K562 (cell line): ENCODE data around the gene SYMPK. TPM values are rescaled to one million over a fixed set of nuclear protein-coding genes. Genes with fewer than 3 reads are reported as not detected.

ENCODE experiments used
- ATAC-seq: fragments of 200-7000 bp; cut with Tn5 transposase; 3 replicates; pipeline ENCODE4 v1.9.1; 2020; ENCODE audit warnings: moderate library complexity
- BruUV-seq: library from RNA; stranded (reverse); fragments of 400-500 nt; replicated peaks from 2 replicates; lab custom pipeline; 2021; lab: Mats Ljungman, UMichigan
- CTCF ChIA-PET: fragments of 300-600 bp; formaldehyde crosslinking; extraction: SDS; loops from one replicate; lab custom pipeline; 2021; ENCODE audit warnings: low intra/inter-chr PET ratio; lab: Yijun Ruan, JAX
- POLR2A ChIA-PET: fragments of 300-600, 350-650 bp; sonication (Branson Sonifier 250); formaldehyde crosslinking; extraction: SDS; loops from one replicate; lab custom pipeline; 2021; ENCODE audit warnings: antibody characterized with exemption, inconsistent platforms; lab: Yijun Ruan, JAX
- DNase-seq, 4 experiments: peaks; one replicate each; pipeline versions ENCODE4 v3.0.0 to v3.0.0-alpha.2; 2011 to 2018; ENCODE audit warnings: low spot score in 3 of 4, mixed read lengths in 3 of 4; ENCODE audit errors: extremely low read depth in 1 of 4
- FAIRE-seq: peaks from 2 replicates; lab custom pipeline; 2011; peaks lifted over from hg19 to GRCh38; lab: Jason Lieb, UNC
- H2AFZ ChIP-seq: 2 replicates; pipeline ENCODE4 v1.6.0; 2011; ENCODE audit warnings: low read depth, low read length, control low read depth, inconsistent platforms
- H3K27ac ChIP-seq: fragments of 200-600 bp; 3 replicates; pipeline ENCODE4 v1.8.0; 2011; ENCODE audit warnings: low read depth, mild to moderate bottlenecking, control low read depth, inconsistent platforms, low read length, moderate library complexity, mixed read lengths; ENCODE audit errors: extremely low read depth
- H3K27me3 ChIP-seq, 2 experiments: fragments of 300-600 bp in 1 of 2; 2 replicates in 1 of 2; 3 replicates in 1 of 2; pipeline versions ENCODE4 v1.6.0 to v1.8.0; 2011; ENCODE audit warnings: inconsistent platforms in 2 of 2, low read length in 2 of 2, mild to moderate bottlenecking in 1 of 2, mixed read lengths in 1 of 2, moderate library complexity in 1 of 2; ENCODE audit not compliant: control insufficient read depth in 2 of 2, insufficient read depth in 2 of 2
- H3K36me3 ChIP-seq: fragments of 300-600 bp; 3 replicates; pipeline ENCODE4 v1.8.0; 2011; ENCODE audit warnings: mild to moderate bottlenecking, low read length, inconsistent platforms; ENCODE audit not compliant: control insufficient read depth, insufficient read depth
- H3K4me1 ChIP-seq, 2 experiments: fragments of 200-600 bp in 1 of 2; replicated peaks in 1 of 2; 2 replicates in 1 of 2; 3 replicates in 1 of 2; pipeline versions ENCODE4 v1.5.1 to v1.8.0; 2011; ENCODE audit warnings: inconsistent platforms in 2 of 2, low read length in 2 of 2, mild to moderate bottlenecking in 1 of 2, mixed read lengths in 1 of 2, moderate library complexity in 1 of 2; ENCODE audit not compliant: control insufficient read depth in 2 of 2, insufficient read depth in 2 of 2
- H3K4me2 ChIP-seq: 2 replicates; pipeline ENCODE4 v1.6.1; 2011; ENCODE audit warnings: low read length, control low read depth, inconsistent platforms, mixed read lengths; ENCODE audit not compliant: insufficient read depth
- H3K4me3 ChIP-seq: fragments of 200-600 bp; sonication (generic), shearing (Covaris generic); 2 replicates; pipeline ENCODE4 v1.5.1; 2016; ENCODE audit warnings: control low read depth, inconsistent platforms
- H3K79me2 ChIP-seq: fragments of 200-600 bp; 3 replicates; pipeline ENCODE4 v1.8.0; 2011; ENCODE audit warnings: low read length, inconsistent platforms; ENCODE audit not compliant: control insufficient read depth, insufficient read depth
- H3K9ac ChIP-seq, 2 experiments: 2 replicates each; pipeline versions ENCODE4 v1.6.0 to v1.6.1; 2011; ENCODE audit warnings: low read depth in 2 of 2, low read length in 2 of 2, control low read depth in 1 of 2, inconsistent platforms in 1 of 2, mild to moderate bottlenecking in 1 of 2, mixed read lengths in 1 of 2; ENCODE audit not compliant: insufficient read depth in 1 of 2
- H3K9me1 ChIP-seq: one replicate; pipeline ENCODE4 v1.6.0; 2011; ENCODE audit warnings: inconsistent platforms, mild to moderate bottlenecking, low read length, moderate library complexity; ENCODE audit not compliant: control insufficient read depth, insufficient read depth
- H3K9me3 ChIP-seq: replicated peaks from 2 replicates; pipeline ENCODE4 v1.5.1; 2011; ENCODE audit warnings: low read depth, low read length, inconsistent platforms; ENCODE audit not compliant: control insufficient read depth, insufficient read depth
- H4K20me1 ChIP-seq: replicated peaks from 2 replicates; pipeline ENCODE4 v1.6.1; 2011; ENCODE audit warnings: low read length, inconsistent platforms, mixed read lengths; ENCODE audit not compliant: control insufficient read depth, insufficient read depth
- EWSR1 ChIP-seq: fragments of 450-650 bp; IDR thresholded peaks from 2 replicates; pipeline ENCODE4 v1.6.1; 2018; ENCODE audit warnings: borderline replicate concordance, mild to moderate bottlenecking, low read depth, moderate library complexity; ENCODE audit not compliant: partially characterized antibody
- FIP1L1 ChIP-seq: fragments of 200-400 bp; formaldehyde crosslinking; IDR thresholded peaks from 2 replicates; pipeline ENCODE4 v1.6.1; 2018; ENCODE audit warnings: mild to moderate bottlenecking, low read depth, low read length; ENCODE audit not compliant: poor library complexity, severe bottlenecking
- NFIC ChIP-seq: fragments of 450-650 bp; IDR thresholded peaks from 2 replicates; pipeline ENCODE4 v1.6.1; 2017; ENCODE audit warnings: mild to moderate bottlenecking, inconsistent platforms
- POLR2G ChIP-seq: fragments of 200-400 bp; formaldehyde crosslinking; IDR thresholded peaks from 2 replicates; pipeline ENCODE4 v1.6.1; 2017; ENCODE audit warnings: low read depth, mild to moderate bottlenecking, antibody characterized with exemption, low read length, moderate library complexity
- RBM22 ChIP-seq: fragments of 200-400 bp; formaldehyde crosslinking; IDR thresholded peaks from 2 replicates; pipeline ENCODE4 v1.6.1; 2018; ENCODE audit warnings: low read length, low read depth; ENCODE audit not compliant: poor library complexity, severe bottlenecking
- SUPT5H ChIP-seq: fragments of 450-650 bp; IDR thresholded peaks from 2 replicates; pipeline ENCODE4 v1.6.1; 2016
- WGBS: fragments of 100-300 bp; shearing (Covaris generic); methylation state at CpG from one replicate; pipeline ENCODE4 v1.1.6; 2016; ENCODE audit warnings: low coverage, mixed read lengths; ENCODE audit not compliant: insufficient coverage; ENCODE audit errors: missing lambda C conversion rate; 5-methylcytosine and 5-hydroxymethylcytosine counted together
- in situ Hi-C: fragments of 300-500 bp; cut with MboI; formaldehyde crosslinking; loops from 4 replicates; pipeline ENCODE4 v1.15.0; 2018; ENCODE audit warnings: inconsistent platforms, mixed read lengths
- intact Hi-C: fragments of 100-400 bp; cut with micrococcal nuclease; formaldehyde crosslinking; loops from 2 replicates; pipeline ENCODE4 v1.14.2; 2022
- polyA plus RNA-seq, 8 experiments: library from polyadenylated mRNA; depleted of rRNA in 4 of 8; stranded (reverse) in 5 of 8; unstranded in 3 of 8; fragments of >200 nt; fragmentation: Nextera tagmentation in 2 of 8; fragmentation: Illumina TruSeq in 1 of 8; extraction: Ambion mirVana in 2 of 8; extraction: Trizol in 1 of 8; gene quantifications; 2 replicates each; pipeline versions ENCODE4 v1.2.1 to v1.2.3, GENCODE V29; 2011 to 2014; ENCODE audit warnings: inconsistent platforms in 1 of 8, missing spikeins in 1 of 8
- total RNA-seq, 7 experiments: library from RNA; depleted of rRNA in 6 of 7; stranded (reverse); fragments of >200 nt in 6 of 7; fragmentation: Illumina TruSeq in 2 of 7; extraction: Trizol in 2 of 7; gene quantifications; 2 replicates each; pipeline versions ENCODE4 v1.2.1 to v1.2.3, GENCODE V29; 2011 to 2021; ENCODE audit warnings: low replicate concordance in 1 of 7
- TF ChIP-seq, protein P1 (sequence below): sonication (generic); formaldehyde crosslinking; IDR thresholded peaks from 2 replicates; pipeline ENCODE4 v1.8.1; 2023; ENCODE audit warnings: mild to moderate bottlenecking, missing genetic modification reagents

The SYMPK gene
- total and polyA plus RNA-seq, 9 of the 15 experiments (the other 6 are each of a cell fraction or from before 2014, with no cell fraction given): 0.73 to 95.5 (median 58.4) TPM

DNA sequence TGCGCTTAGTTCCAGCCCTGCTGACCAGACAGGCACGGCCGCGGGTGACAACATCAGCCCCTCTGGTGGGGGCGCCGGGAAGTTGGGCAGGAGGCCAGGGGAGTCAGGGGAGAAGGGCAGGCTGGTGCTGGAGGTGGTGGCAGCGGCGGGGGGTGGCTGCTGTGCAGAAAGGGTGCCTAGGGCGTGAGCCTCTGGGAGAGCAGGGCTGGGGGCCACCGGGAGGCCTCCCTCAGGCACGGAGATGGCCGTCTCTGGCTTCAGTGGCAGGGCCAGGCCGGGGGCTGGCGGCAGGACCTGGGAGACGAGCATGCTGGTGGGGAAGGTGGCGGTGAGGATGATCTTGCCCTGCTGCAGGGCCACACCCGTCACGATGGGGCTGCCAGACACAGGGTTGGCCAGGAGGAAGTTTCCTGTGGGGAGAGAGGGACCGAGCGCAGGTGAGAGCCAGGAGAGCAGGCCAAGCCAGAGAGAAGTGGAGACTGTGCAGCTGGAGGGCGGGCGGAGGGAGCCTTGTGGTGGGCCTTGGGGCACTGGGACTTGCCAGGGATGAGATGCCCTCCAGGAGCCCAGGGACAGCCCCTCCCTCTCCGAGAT lies 97.1 kb downstream of the SYMPK start:
- ATAC-seq (no peak), FAIRE-seq (no peak), DNase-seq (no peak)
- H3K4me2 ChIP-seq: no peak overlapping the region
- H2AFZ ChIP-seq: no peak overlapping the region
- H3K9me3 ChIP-seq: no peaks in the 10 kb centered on the region
- H3K4me3 ChIP-seq: no peak overlapping the region
- peak overlapping the region in 1 of 2 experiments; percentile 1; a peak in 1 of 4 replicates for H3K9ac ChIP-seq
- H3K27me3 ChIP-seq: no peaks in the 10 kb centered on the region
- intact Hi-C loops (no loop called here), in situ Hi-C loops (no loop called here)
- H3K79me2 ChIP-seq: peaks cover 17% of the 10 kb centered on the region; the same call in 2 of the 3 replicates
- H3K4me1 ChIP-seq: peaks cover 6 to 80% of the 10 kb centered on the region in 2 experiments; a peak in 4 of 5 replicates
- BruUV-seq: no TSS peak
- H4K20me1 ChIP-seq: no peaks in the 10 kb centered on the region
- peak; percentile 47 for TF ChIP-seq NFIC
- peak; percentile 58; the same call in 1 of the 2 replicates for TF ChIP-seq POLR2G
- TF ChIP-seq EWSR1: no peak
- TF ChIP-seq FIP1L1: peak; percentile 16
- TF ChIP-seq SUPT5H: no peak
- TF ChIP-seq, protein P1, sequence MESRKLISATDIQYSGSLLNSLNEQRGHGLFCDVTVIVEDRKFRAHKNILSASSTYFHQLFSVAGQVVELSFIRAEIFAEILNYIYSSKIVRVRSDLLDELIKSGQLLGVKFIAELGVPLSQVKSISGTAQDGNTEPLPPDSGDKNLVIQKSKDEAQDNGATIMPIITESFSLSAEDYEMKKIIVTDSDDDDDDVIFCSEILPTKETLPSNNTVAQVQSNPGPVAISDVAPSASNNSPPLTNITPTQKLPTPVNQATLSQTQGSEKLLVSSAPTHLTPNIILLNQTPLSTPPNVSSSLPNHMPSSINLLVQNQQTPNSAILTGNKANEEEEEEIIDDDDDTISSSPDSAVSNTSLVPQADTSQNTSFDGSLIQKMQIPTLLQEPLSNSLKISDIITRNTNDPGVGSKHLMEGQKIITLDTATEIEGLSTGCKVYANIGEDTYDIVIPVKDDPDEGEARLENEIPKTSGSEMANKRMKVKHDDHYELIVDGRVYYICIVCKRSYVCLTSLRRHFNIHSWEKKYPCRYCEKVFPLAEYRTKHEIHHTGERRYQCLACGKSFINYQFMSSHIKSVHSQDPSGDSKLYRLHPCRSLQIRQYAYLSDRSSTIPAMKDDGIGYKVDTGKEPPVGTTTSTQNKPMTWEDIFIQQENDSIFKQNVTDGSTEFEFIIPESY (CRISPR knock-in tag): 0 out of 2 replicates have a peak, but pooled peaks have one; percentile 31
- peak; percentile 5 for TF ChIP-seq RBM22
- POLR2A ChIA-PET: no interaction called here
- 85% methylated on average over 19 of the region's 23 CpGs for WGBS
- CTCF ChIA-PET: no interaction called here
- H3K9me1 ChIP-seq: no peaks in the 10 kb centered on the region
- H3K36me3 ChIP-seq: no peaks in the 10 kb centered on the region; the same call in 2 of the 3 replicates
- no peak overlapping the region for H3K27ac ChIP-seq

Other genes with a start within 250 kb of the SYMPK start
Only the 7 nearest of the 18 such genes appear.
- gene DMPK, start 80.7 kb downstream of the SYMPK start, total RNA-seq (2014; rRNA removed): 7.7 and 10.9 TPM in 2 replicates
- 2.3 and 2.8 TPM in 2 replicates for gene DMPK, start 80.7 kb downstream of the SYMPK start, total RNA-seq (2014; rRNA removed; fragmentation: Illumina TruSeq; extraction: Trizol)
- gene DMPK, start 80.7 kb downstream of the SYMPK start, total RNA-seq (2015; rRNA removed; fragmentation: Illumina TruSeq; extraction: Trizol): 7.3 and 8.8 TPM in 2 replicates
- 22.7 and 26.5 TPM in 2 replicates for gene DMPK, start 80.7 kb downstream of the SYMPK start, total RNA-seq (2021)
- gene DMPK, start 80.7 kb downstream of the SYMPK start, polyA plus RNA-seq (2011; rRNA removed): 7.0 and 11.2 TPM in 2 replicates
- 8.0 and 9.1 TPM in 2 replicates for gene DMPK, start 80.7 kb downstream of the SYMPK start, polyA plus RNA-seq (2014; fragmentation: Illumina TruSeq; extraction: Trizol)
- under 1 TPM; 0.24 to 0.63 TPM for gene DMPK, start 80.7 kb downstream of the SYMPK start, polyA plus RNA-seq (2014; fragmentation: Nextera tagmentation; extraction: Ambion mirVana)
- 19.1 and 31.3 TPM in 2 replicates for gene DMPK, start 80.7 kb downstream of the SYMPK start, polyA plus RNA-seq (2014; rRNA removed)
- gene DMWD, start 70.3 kb downstream of the SYMPK start, total RNA-seq (2014; rRNA removed): 30.5 and 38.4 TPM in 2 replicates
- gene DMWD, start 70.3 kb downstream of the SYMPK start, total RNA-seq (2014; rRNA removed; fragmentation: Illumina TruSeq; extraction: Trizol): 18.1 and 20.0 TPM in 2 replicates
- 19.0 and 20.7 TPM in 2 replicates for gene DMWD, start 70.3 kb downstream of the SYMPK start, total RNA-seq (2015; rRNA removed; fragmentation: Illumina TruSeq; extraction: Trizol)
- 51.3 and 54.6 TPM in 2 replicates for gene DMWD, start 70.3 kb downstream of the SYMPK start, total RNA-seq (2021)
- 15.6 and 22.6 TPM in 2 replicates for gene DMWD, start 70.3 kb downstream of the SYMPK start, polyA plus RNA-seq (2011; rRNA removed)
- 15.4 and 18.7 TPM in 2 replicates for gene DMWD, start 70.3 kb downstream of the SYMPK start, polyA plus RNA-seq (2014; fragmentation: Illumina TruSeq; extraction: Trizol)
- gene DMWD, start 70.3 kb downstream of the SYMPK start, polyA plus RNA-seq (2014; fragmentation: Nextera tagmentation; extraction: Ambion mirVana): 1 to 10 TPM; 4.7 to 7.9 TPM
- gene DMWD, start 70.3 kb downstream of the SYMPK start, polyA plus RNA-seq (2014; rRNA removed): 27.7 and 32.8 TPM in 2 replicates
- not detected in 2 replicates for gene RSPH6A, start 47.8 kb downstream of the SYMPK start, total RNA-seq (2014; rRNA removed)
- gene RSPH6A, start 47.8 kb downstream of the SYMPK start, total RNA-seq (2014; rRNA removed; fragmentation: Illumina TruSeq; extraction: Trizol): not detected in 2 replicates
- gene RSPH6A, start 47.8 kb downstream of the SYMPK start, total RNA-seq (2015; rRNA removed; fragmentation: Illumina TruSeq; extraction: Trizol): 0.07 TPM in 1 of 2 replicates, not detected in the other
- 0.07 TPM in 1 of 2 replicates, not detected in the other for gene RSPH6A, start 47.8 kb downstream of the SYMPK start, total RNA-seq (2021)
- gene RSPH6A, start 47.8 kb downstream of the SYMPK start, polyA plus RNA-seq (2011; rRNA removed): 0.03 and 0.04 TPM in 2 replicates
- not detected in 2 replicates for gene RSPH6A, start 47.8 kb downstream of the SYMPK start, polyA plus RNA-seq (2014; fragmentation: Illumina TruSeq; extraction: Trizol)
- not detected for gene RSPH6A, start 47.8 kb downstream of the SYMPK start, polyA plus RNA-seq (2014; fragmentation: Nextera tagmentation; extraction: Ambion mirVana)
- gene RSPH6A, start 47.8 kb downstream of the SYMPK start, polyA plus RNA-seq (2014; rRNA removed): 0.07 and 0.15 TPM in 2 replicates
- 5.5 and 8.9 TPM in 2 replicates for gene FOXA3, start 1.2 kb upstream of the SYMPK start, total RNA-seq (2014; rRNA removed)
- gene FOXA3, start 1.2 kb upstream of the SYMPK start, total RNA-seq (2014; rRNA removed; fragmentation: Illumina TruSeq; extraction: Trizol): 3.3 and 3.5 TPM in 2 replicates
- 3.2 and 3.5 TPM in 2 replicates for gene FOXA3, start 1.2 kb upstream of the SYMPK start, total RNA-seq (2015; rRNA removed; fragmentation: Illumina TruSeq; extraction: Trizol)
- gene FOXA3, start 1.2 kb upstream of the SYMPK start, total RNA-seq (2021): 8.1 and 8.6 TPM in 2 replicates
- gene FOXA3, start 1.2 kb upstream of the SYMPK start, polyA plus RNA-seq (2011; rRNA removed): 10.7 and 15.5 TPM in 2 replicates
- 4.7 and 6.1 TPM in 2 replicates for gene FOXA3, start 1.2 kb upstream of the SYMPK start, polyA plus RNA-seq (2014; fragmentation: Illumina TruSeq; extraction: Trizol)
- 1 to 10 TPM; 1.3 to 1.5 TPM for gene FOXA3, start 1.2 kb upstream of the SYMPK start, polyA plus RNA-seq (2014; fragmentation: Nextera tagmentation; extraction: Ambion mirVana)
- gene FOXA3, start 1.2 kb upstream of the SYMPK start, polyA plus RNA-seq (2014; rRNA removed): 5.0 and 6.7 TPM in 2 replicates
- gene IRF2BP1, start 23.0 kb upstream of the SYMPK start, total RNA-seq (2014; rRNA removed): 32.2 and 38.8 TPM in 2 replicates
- 2.6 and 2.8 TPM in 2 replicates for gene IRF2BP1, start 23.0 kb upstream of the SYMPK start, total RNA-seq (2014; rRNA removed; fragmentation: Illumina TruSeq; extraction: Trizol)
- gene IRF2BP1, start 23.0 kb upstream of the SYMPK start, total RNA-seq (2015; rRNA removed; fragmentation: Illumina TruSeq; extraction: Trizol): 8.4 and 9.5 TPM in 2 replicates
- 35.0 and 35.9 TPM in 2 replicates for gene IRF2BP1, start 23.0 kb upstream of the SYMPK start, total RNA-seq (2021)
- gene IRF2BP1, start 23.0 kb upstream of the SYMPK start, polyA plus RNA-seq (2011; rRNA removed): 3.2 and 5.0 TPM in 2 replicates
- gene IRF2BP1, start 23.0 kb upstream of the SYMPK start, polyA plus RNA-seq (2014; fragmentation: Illumina TruSeq; extraction: Trizol): 3.5 and 8.6 TPM in 2 replicates
- under 1 TPM; 0.61 to 0.62 TPM for gene IRF2BP1, start 23.0 kb upstream of the SYMPK start, polyA plus RNA-seq (2014; fragmentation: Nextera tagmentation; extraction: Ambion mirVana)
- 14.3 and 18.8 TPM in 2 replicates for gene IRF2BP1, start 23.0 kb upstream of the SYMPK start, polyA plus RNA-seq (2014; rRNA removed)
- gene MYPOP, start 39.5 kb upstream of the SYMPK start, total RNA-seq (2014; rRNA removed): 2.6 and 2.8 TPM in 2 replicates
- gene MYPOP, start 39.5 kb upstream of the SYMPK start, total RNA-seq (2014; rRNA removed; fragmentation: Illumina TruSeq; extraction: Trizol): 0.61 and 0.80 TPM in 2 replicates
- 1.0 and 1.6 TPM in 2 replicates for gene MYPOP, start 39.5 kb upstream of the SYMPK start, total RNA-seq (2015; rRNA removed; fragmentation: Illumina TruSeq; extraction: Trizol)
- 7.4 and 7.6 TPM in 2 replicates for gene MYPOP, start 39.5 kb upstream of the SYMPK start, total RNA-seq (2021)
- 0.72 and 1.3 TPM in 2 replicates for gene MYPOP, start 39.5 kb upstream of the SYMPK start, polyA plus RNA-seq (2011; rRNA removed)
- 1.7 and 1.9 TPM in 2 replicates for gene MYPOP, start 39.5 kb upstream of the SYMPK start, polyA plus RNA-seq (2014; fragmentation: Illumina TruSeq; extraction: Trizol)
- under 1 TPM; 0.32 to 0.34 TPM for gene MYPOP, start 39.5 kb upstream of the SYMPK start, polyA plus RNA-seq (2014; fragmentation: Nextera tagmentation; extraction: Ambion mirVana)
- gene MYPOP, start 39.5 kb upstream of the SYMPK start, polyA plus RNA-seq (2014; rRNA removed): 2.4 and 4.9 TPM in 2 replicates
- 0.08 TPM in 1 of 2 replicates, not detected in the other for gene NANOS2, start 51.6 kb upstream of the SYMPK start, total RNA-seq (2014; rRNA removed)
- gene NANOS2, start 51.6 kb upstream of the SYMPK start, total RNA-seq (2014; rRNA removed; fragmentation: Illumina TruSeq; extraction: Trizol): not detected in 2 replicates
- not detected in 2 replicates for gene NANOS2, start 51.6 kb upstream of the SYMPK start, total RNA-seq (2015; rRNA removed; fragmentation: Illumina TruSeq; extraction: Trizol)
- gene NANOS2, start 51.6 kb upstream of the SYMPK start, total RNA-seq (2021): not detected in 2 replicates
- not detected in 2 replicates for gene NANOS2, start 51.6 kb upstream of the SYMPK start, polyA plus RNA-seq (2011; rRNA removed)
- gene NANOS2, start 51.6 kb upstream of the SYMPK start, polyA plus RNA-seq (2014; fragmentation: Illumina TruSeq; extraction: Trizol): not detected in 2 replicates
- not detected for gene NANOS2, start 51.6 kb upstream of the SYMPK start, polyA plus RNA-seq (2014; fragmentation: Nextera tagmentation; extraction: Ambion mirVana)
- not detected in 2 replicates for gene NANOS2, start 51.6 kb upstream of the SYMPK start, polyA plus RNA-seq (2014; rRNA removed)